HEK293 (cell line): ENCODE results near the gene KTN1.

Experiments
- CTCF ChIA-PET: fragments of 350-600 bp; formaldehyde crosslinking; extraction: SDS; loops from one replicate; lab custom pipeline; 2021; ENCODE audit warnings: antibody characterized with exemption; lab: Yijun Ruan, JAX
- POLR2A ChIA-PET: fragments of 300-600 bp; formaldehyde crosslinking; extraction: SDS; loops from one replicate; lab custom pipeline; 2020; ENCODE audit warnings: antibody characterized with exemption, inconsistent platforms; lab: Yijun Ruan, JAX
- H3K27ac ChIP-seq: fragments of 200-500 bp; sonication (Bioruptor generic); 2 replicates; pipeline ENCODE4 v1.5.1; 2014; ENCODE audit warnings: low read depth, low read length, control low read depth, inconsistent platforms; ENCODE audit errors: extremely low read depth
- H3K36me3 ChIP-seq, 2 experiments: fragments of 200-500 bp in 1 of 2; sonication (Bioruptor generic) in 1 of 2; 1 replicate in 1 of 2; 2 replicates in 1 of 2; pipeline ENCODE4 v1.5.1; 2014 to 2017; ENCODE audit warnings: inconsistent platforms in 2 of 2, low read length in 2 of 2; ENCODE audit not compliant: control insufficient read depth in 2 of 2, insufficient read depth in 1 of 2
- H3K4me1 ChIP-seq: fragments of 200-500 bp; sonication (Bioruptor generic); 2 replicates; pipeline ENCODE4 v1.5.1; 2014; ENCODE audit warnings: mild to moderate bottlenecking, low read length, inconsistent platforms; ENCODE audit not compliant: control insufficient read depth, insufficient read depth
- H3K4me3 ChIP-seq: 2 replicates; pipeline ENCODE4 v1.5.1; 2011; ENCODE audit warnings: low read depth, mild to moderate bottlenecking, control low read depth, low read length, moderate library complexity
- H3K9me3 ChIP-seq: fragments of 200-500 bp; sonication (Bioruptor generic); 2 replicates; pipeline ENCODE4 v1.5.1; 2014; ENCODE audit warnings: low read depth, low read length, inconsistent platforms; ENCODE audit not compliant: control insufficient read depth, insufficient read depth
- BCL6B ChIP-seq: fragments of 450-650 bp; formaldehyde crosslinking; IDR thresholded peaks from 2 replicates; pipeline ENCODE4 v1.5.1; 2017; ENCODE audit warnings: missing biosample characterization, missing genetic modification characterization
- GLIS1 ChIP-seq: fragments of 450-650 bp; formaldehyde crosslinking; IDR thresholded peaks from 2 replicates; pipeline ENCODE4 v1.5.1; 2016; ENCODE audit warnings: missing biosample characterization, missing genetic modification characterization
- MEIS1 ChIP-seq: sonication (generic); formaldehyde crosslinking; IDR thresholded peaks from 2 replicates; pipeline ENCODE4 v1.8.1; 2022; ENCODE audit warnings: missing genetic modification reagents, mild to moderate bottlenecking, borderline replicate concordance
- OVOL3 ChIP-seq: fragments of 450-650 bp; formaldehyde crosslinking; IDR thresholded peaks from 2 replicates; pipeline ENCODE4 v1.5.1; 2016; ENCODE audit warnings: missing biosample characterization, missing genetic modification characterization
- PRDM1 ChIP-seq: fragments of 450-650 bp; formaldehyde crosslinking; IDR thresholded peaks from 2 replicates; pipeline ENCODE4; 2016; ENCODE audit warnings: missing biosample characterization, missing genetic modification characterization
- RBAK ChIP-seq: fragments of 450-650 bp; formaldehyde crosslinking; IDR thresholded peaks from 2 replicates; pipeline ENCODE4 v1.5.1; 2016; ENCODE audit warnings: missing biosample characterization, missing genetic modification characterization
- ZBTB8A ChIP-seq: fragments of 450-650 bp; formaldehyde crosslinking; IDR thresholded peaks from 2 replicates; pipeline ENCODE4 v1.5.1; 2016; ENCODE audit warnings: missing biosample characterization, missing genetic modification characterization
- ZFP37 ChIP-seq: fragments of 450-650 bp; formaldehyde crosslinking; IDR thresholded peaks from 2 replicates; pipeline ENCODE4 v1.5.1; 2016; ENCODE audit warnings: missing biosample characterization, missing genetic modification characterization
- ZNF10 ChIP-seq: fragments of 450-650 bp; formaldehyde crosslinking; IDR thresholded peaks from 2 replicates; pipeline ENCODE4 v1.5.1; 2017; ENCODE audit warnings: missing biosample characterization, missing genetic modification characterization
- ZNF146 ChIP-seq: fragments of 450-650 bp; formaldehyde crosslinking; IDR thresholded peaks from 2 replicates; pipeline ENCODE4 v1.5.1; 2016; ENCODE audit warnings: missing biosample characterization, missing genetic modification characterization
- ZNF174 ChIP-seq: fragments of 450-650 bp; formaldehyde crosslinking; IDR thresholded peaks from 2 replicates; pipeline ENCODE4 v1.5.0; 2017; ENCODE audit warnings: missing biosample characterization, mild to moderate bottlenecking, missing genetic modification characterization
- ZNF24 ChIP-seq: fragments of 450-650 bp; formaldehyde crosslinking; IDR thresholded peaks from 2 replicates; pipeline ENCODE4 v1.5.1; 2016; ENCODE audit warnings: missing biosample characterization, missing genetic modification characterization
- ZNF324 ChIP-seq: fragments of 450-650 bp; formaldehyde crosslinking; IDR thresholded peaks from 2 replicates; pipeline ENCODE4 v1.5.1; 2016; ENCODE audit warnings: missing biosample characterization, missing genetic modification characterization
- ZNF366 ChIP-seq: fragments of 450-650 bp; formaldehyde crosslinking; conservative IDR thresholded peaks from 2 replicates; pipeline ENCODE4 v1.5.1; 2016; ENCODE audit warnings: missing biosample characterization, missing genetic modification characterization
- ZNF391 ChIP-seq: fragments of 450-650 bp; formaldehyde crosslinking; IDR thresholded peaks from 2 replicates; pipeline ENCODE4 v1.5.1; 2016; ENCODE audit warnings: low read depth, missing biosample characterization, missing genetic modification characterization, borderline replicate concordance
- ZNF394 ChIP-seq: fragments of 450-650 bp; formaldehyde crosslinking; IDR thresholded peaks from 2 replicates; pipeline ENCODE4 v1.5.1; 2016; ENCODE audit warnings: missing biosample characterization, missing genetic modification characterization, mild to moderate bottlenecking, moderate library complexity, borderline replicate concordance
- ZNF518A ChIP-seq: fragments of 450-650 bp; formaldehyde crosslinking; conservative IDR thresholded peaks from 2 replicates; pipeline ENCODE4 v1.5.1; 2016; ENCODE audit warnings: low read depth, missing biosample characterization, missing genetic modification characterization
- ZNF529 ChIP-seq: fragments of 450-650 bp; formaldehyde crosslinking; IDR thresholded peaks from 2 replicates; pipeline ENCODE4 v1.5.1; 2017; ENCODE audit warnings: missing genetic modification characterization, missing biosample characterization; ENCODE audit not compliant: insufficient replicate concordance
- ZNF626 ChIP-seq: fragments of 450-650 bp; sonication (Bioruptor Pico); formaldehyde crosslinking; IDR thresholded peaks from 2 replicates; pipeline ENCODE4 v1.5.1; 2018; ENCODE audit warnings: missing biosample characterization, missing genetic modification characterization, inconsistent platforms
- ZNF645 ChIP-seq: fragments of 450-650 bp; formaldehyde crosslinking; IDR thresholded peaks from 2 replicates; pipeline ENCODE4; 2016; ENCODE audit warnings: missing biosample characterization, missing genetic modification characterization
- ZNF664 ChIP-seq: fragments of 450-650 bp; formaldehyde crosslinking; IDR thresholded peaks from 2 replicates; pipeline ENCODE4 v1.5.1; 2016; ENCODE audit warnings: missing biosample characterization, missing genetic modification characterization
- ZNF843 ChIP-seq: fragments of 450-650 bp; formaldehyde crosslinking; IDR thresholded peaks from 2 replicates; pipeline ENCODE4 v1.5.1; 2016; ENCODE audit warnings: missing biosample characterization, missing genetic modification characterization
- ZXDB ChIP-seq: fragments of 450-650 bp; formaldehyde crosslinking; IDR thresholded peaks from 2 replicates; pipeline ENCODE4 v1.5.1; 2016; ENCODE audit warnings: missing biosample characterization, missing genetic modification characterization

KTN1 gene

GRCh38 chr14:55698051-55698450 is 118.0 kb downstream of the KTN1 start:
- H3K27ac ChIP-seq: no peak overlapping the region
- no peaks in the 10 kb centered on the region for H3K4me1 ChIP-seq
- CTCF ChIA-PET: interaction anchor here (0.8 kb wide), 1 partner anchor 39 kb away, joined by 3 read pairs; no protein-coding TSS in a partner anchor
- TF ChIP-seq ZNF174 (tag by site-specific recombination) (no peak), ZNF391 (tag by site-specific recombination) (no peak), ZNF24 (tag by site-specific recombination) (no peak), ZNF843 (tag by site-specific recombination) (no peak), BCL6B (tag by site-specific recombination) (no peak), ZNF645 (tag by site-specific recombination) (no peak), GLIS1 (tag by site-specific recombination) (no peak), ZNF10 (tag by site-specific recombination) (no peak)
- TF ChIP-seq, all 188 proteins: peak for 0
- POLR2A ChIA-PET: no interaction called here
- Histone ChIP-seq H3K4me3 (no peak overlapping the region), H3K9me3 (no peaks in the 10 kb centered on the region), H3K36me3 (no peaks in the 10 kb centered on the region)

- no peak for TF ChIP-seq ZXDB (tag by site-specific recombination)
- no peak for TF ChIP-seq ZNF394
- no peak for TF ChIP-seq ZNF324 (tag by site-specific recombination)
- TF ChIP-seq PRDM1 (tag by site-specific recombination): no peak
- no peak for TF ChIP-seq ZNF366 (tag by site-specific recombination)
- CTCF ChIA-PET: no interaction called here
- Histone ChIP-seq H3K9me3 (no peaks in the 10 kb centered on the region), H3K36me3 (no peaks in the 10 kb centered on the region), H3K4me1 (no peaks in the 10 kb centered on the region), H3K4me3 (no peak overlapping the region), H3K27ac (no peak overlapping the region)
- POLR2A ChIA-PET: no interaction called here
These were observed 119.4 kb downstream of the KTN1 start for GRCh38 chr14:55699131-55700057.

- peaks cover 0 to 6% of the 10 kb centered on the region in 2 experiments; a peak in 1 of 3 replicates for H3K36me3 ChIP-seq
- POLR2A ChIA-PET: no interaction called here
- H3K4me3 ChIP-seq: no peak overlapping the region
- no peaks in the 10 kb centered on the region for H3K4me1 ChIP-seq
- CTCF ChIA-PET: interaction anchor here (0.6 kb wide), 1 partner anchor 293 kb away, joined by 3 read pairs; no protein-coding TSS in a partner anchor
- no peak overlapping the region for H3K27ac ChIP-seq
- no peaks in the 10 kb centered on the region for H3K9me3 ChIP-seq
- TF ChIP-seq ZNF518A (tag by site-specific recombination): no peak
- no peak for TF ChIP-seq ZNF626 (tag by site-specific recombination)
- TF ChIP-seq OVOL3 (tag by site-specific recombination): no peak
- TF ChIP-seq MEIS1 (CRISPR knock-in tag): no peak
- TF ChIP-seq ZNF146 (tag by site-specific recombination): no peak
- no peak for TF ChIP-seq ZBTB8A (tag by site-specific recombination)
- TF ChIP-seq ZNF664 (tag by site-specific recombination): no peak
- TF ChIP-seq ZNF529 (tag by site-specific recombination): no peak
- no peak for TF ChIP-seq RBAK
- no peak for TF ChIP-seq ZFP37 (tag by site-specific recombination)
These were observed 121.6 kb downstream of the KTN1 start for GRCh38 chr14:55701638-55702037.
